NB4 (cell line): ENCODE results near the gene LINGO1.

ENCODE experiments used
- TF ChIP-seq, protein P1 (sequence below): IDR thresholded peaks from one replicate; pipeline ENCODE4 v1.5.1; 2012; ENCODE audit warnings: low read depth, low read length
- TF ChIP-seq, protein P2 (sequence below): IDR thresholded peaks from 2 replicates; pipeline ENCODE4 v1.6.1; 2011; ENCODE audit warnings: low read depth, low read length

DNA sequence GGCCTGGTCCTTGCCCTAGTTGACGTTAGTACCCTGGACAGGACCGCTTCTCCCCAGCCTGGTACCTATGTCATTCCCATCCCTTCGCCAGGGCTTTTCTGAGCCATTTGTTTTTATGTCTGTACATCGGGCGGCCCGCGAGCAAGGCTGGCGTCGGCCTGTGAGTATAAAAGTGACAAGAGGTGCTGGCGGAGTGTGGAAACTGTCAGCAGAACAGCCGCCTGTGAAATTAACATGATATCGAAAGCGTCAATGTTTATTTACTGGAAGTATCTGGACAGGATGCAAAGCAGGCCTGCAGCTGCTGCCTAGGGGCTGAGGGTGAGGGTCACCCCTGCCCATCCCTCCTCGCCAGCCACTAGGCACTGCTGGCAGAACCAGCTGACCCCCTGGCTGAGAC, 33.4 kb downstream of the LINGO1 start:
- TF ChIP-seq, protein P1, sequence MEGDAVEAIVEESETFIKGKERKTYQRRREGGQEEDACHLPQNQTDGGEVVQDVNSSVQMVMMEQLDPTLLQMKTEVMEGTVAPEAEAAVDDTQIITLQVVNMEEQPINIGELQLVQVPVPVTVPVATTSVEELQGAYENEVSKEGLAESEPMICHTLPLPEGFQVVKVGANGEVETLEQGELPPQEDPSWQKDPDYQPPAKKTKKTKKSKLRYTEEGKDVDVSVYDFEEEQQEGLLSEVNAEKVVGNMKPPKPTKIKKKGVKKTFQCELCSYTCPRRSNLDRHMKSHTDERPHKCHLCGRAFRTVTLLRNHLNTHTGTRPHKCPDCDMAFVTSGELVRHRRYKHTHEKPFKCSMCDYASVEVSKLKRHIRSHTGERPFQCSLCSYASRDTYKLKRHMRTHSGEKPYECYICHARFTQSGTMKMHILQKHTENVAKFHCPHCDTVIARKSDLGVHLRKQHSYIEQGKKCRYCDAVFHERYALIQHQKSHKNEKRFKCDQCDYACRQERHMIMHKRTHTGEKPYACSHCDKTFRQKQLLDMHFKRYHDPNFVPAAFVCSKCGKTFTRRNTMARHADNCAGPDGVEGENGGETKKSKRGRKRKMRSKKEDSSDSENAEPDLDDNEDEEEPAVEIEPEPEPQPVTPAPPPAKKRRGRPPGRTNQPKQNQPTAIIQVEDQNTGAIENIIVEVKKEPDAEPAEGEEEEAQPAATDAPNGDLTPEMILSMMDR = no peak
- TF ChIP-seq, protein P2, sequence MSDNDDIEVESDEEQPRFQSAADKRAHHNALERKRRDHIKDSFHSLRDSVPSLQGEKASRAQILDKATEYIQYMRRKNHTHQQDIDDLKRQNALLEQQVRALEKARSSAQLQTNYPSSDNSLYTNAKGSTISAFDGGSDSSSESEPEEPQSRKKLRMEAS = no peak
